Stimulated activated CD4-positive, alpha-beta T cell treated with anti-CD3 and anti-CD28 coated beads, Interleukin-1b, Interleukin-23, amount 100 ng/mL, for 4 hours (primary cell): ENCODE data around the gene CTIF.

Experiments
- DNase-seq, 2 donors: peaks; one replicate each; pipeline ENCODE4 v3.0.0-alpha.2; 2020; ENCODE audit warnings: low read depth in 2 of 2

The CTIF gene

DNA sequence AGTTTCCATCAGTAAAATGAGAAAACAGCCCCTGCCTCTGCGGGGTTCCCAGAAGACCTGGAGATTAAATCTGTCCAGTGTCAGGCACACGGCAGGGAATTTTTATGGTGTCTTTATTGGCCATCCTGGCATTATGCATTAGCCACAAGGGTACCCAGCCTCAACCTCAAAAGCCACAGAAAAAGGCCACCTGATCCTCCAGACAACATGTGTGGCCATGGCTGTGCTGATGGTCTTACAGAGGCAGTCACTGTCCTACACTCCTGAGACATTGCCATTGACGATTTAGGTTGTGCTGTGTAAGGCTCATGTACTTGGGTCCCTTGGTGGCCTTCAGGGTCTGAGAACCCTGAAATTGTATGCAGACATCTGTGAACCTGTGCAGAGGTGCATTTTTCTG is 296.3 kb downstream of the CTIF start:
- DNase-seq: no peak

DNA sequence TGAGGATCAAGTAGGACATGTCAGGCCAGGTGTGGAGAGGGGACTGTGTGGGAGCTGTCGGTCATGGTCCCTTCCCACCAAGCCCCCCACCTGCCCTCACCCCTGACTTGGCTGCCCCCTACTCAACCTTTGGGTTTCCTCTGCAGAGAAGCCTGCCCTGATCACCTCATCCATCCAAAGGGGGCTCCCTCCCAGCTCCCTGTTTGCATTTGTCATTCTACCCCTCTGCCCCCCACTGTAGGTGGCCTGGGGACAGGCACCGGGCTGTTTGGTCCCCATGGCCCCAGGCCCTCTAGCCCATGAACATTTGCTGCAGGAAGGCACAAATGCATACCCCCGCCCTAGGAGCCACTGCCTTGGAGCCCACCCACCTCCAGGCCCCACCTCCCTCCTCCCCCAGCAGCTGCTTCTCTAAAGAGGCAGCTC is 296.9 kb downstream of the CTIF start:
- DNase-seq: no peak

DNA sequence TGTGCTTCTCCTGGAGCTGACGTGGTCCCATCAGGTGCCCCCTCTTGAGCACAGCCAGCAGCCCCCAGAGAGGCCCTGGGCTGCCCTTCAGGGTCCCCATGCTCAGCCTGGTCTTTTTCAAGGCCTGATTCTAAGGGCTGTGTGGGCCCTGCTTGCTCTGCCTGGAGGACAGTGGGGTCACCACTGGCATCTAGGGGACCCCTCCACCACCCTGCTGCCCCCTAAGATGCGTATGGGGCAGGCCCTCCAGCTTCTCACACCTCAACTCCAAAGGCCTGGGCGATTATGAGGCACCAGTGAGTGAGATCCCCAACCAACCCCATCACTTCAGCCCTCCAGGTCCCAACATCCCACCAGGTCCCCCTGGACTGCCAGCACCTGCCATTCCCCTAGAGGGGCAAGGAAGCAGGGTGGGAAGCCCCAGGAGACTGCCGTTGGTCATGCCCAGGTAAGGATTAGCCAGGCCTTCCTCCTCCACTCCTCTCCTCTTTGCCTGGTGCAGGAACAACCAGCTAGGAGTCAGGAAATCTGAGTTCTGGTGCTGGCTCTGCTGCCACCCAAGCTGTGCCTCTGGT is 297.5 kb downstream of the CTIF start:
- DNase-seq: no peak

DNA sequence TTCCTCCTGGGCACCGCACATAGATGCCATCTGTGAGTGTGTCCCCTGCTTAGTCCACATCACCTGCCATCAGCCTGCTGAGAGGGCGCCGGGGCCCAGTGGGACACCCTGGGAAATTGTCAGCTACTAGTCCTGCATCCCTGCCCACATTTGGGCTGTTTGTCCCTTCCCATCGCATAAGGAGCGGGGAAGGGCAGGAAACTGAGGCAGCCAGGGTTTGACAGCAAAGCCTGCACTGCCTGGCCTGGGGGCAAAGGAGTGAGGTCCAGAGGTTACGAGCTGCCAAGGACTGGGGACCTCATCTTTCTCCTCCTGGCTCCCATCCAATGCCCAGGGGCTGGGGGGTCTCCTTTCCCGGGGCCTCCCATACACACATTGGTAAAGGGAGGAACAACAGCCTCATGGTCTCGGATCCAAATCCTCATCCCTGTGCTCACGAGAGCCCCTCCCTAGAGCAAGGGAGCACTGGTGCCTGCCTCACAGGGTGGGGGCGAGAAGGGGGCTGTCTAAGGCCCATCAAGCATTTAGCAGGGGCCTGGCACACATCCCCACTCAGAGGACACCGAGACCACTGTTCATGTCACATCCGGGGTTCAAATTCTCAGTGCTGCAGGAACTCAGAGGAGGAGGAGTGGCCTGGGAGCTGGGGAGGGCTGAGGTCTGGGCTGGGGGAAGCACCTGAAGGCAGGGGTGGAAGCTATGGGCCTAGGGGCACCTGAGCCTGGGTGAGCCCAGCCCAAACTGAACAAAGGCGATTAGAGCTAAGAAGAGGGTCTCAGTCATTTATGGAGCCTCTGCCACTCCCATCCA is 298.2 kb downstream of the CTIF start:
- no peak for DNase-seq

DNA sequence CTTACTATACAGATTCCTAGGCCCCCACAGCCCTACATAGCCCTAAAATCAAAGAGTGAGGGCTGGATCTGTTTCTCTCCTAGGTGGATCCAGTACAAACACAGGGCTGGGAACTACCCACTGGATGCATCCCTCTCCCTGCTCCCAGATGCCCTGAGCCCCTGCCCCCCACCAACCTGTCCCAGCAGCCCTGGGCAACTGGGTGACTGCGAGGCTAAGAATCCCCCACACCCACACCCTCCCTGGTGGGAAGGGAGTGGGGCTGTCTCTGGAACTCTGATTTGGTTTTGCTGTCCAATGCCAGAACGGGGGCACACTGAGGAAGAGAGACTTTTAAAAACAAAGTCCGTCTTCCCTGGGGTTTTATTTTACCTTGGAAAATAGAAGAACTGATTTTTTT is 298.8 kb downstream of the CTIF start:
- DNase-seq: no peak

DNA sequence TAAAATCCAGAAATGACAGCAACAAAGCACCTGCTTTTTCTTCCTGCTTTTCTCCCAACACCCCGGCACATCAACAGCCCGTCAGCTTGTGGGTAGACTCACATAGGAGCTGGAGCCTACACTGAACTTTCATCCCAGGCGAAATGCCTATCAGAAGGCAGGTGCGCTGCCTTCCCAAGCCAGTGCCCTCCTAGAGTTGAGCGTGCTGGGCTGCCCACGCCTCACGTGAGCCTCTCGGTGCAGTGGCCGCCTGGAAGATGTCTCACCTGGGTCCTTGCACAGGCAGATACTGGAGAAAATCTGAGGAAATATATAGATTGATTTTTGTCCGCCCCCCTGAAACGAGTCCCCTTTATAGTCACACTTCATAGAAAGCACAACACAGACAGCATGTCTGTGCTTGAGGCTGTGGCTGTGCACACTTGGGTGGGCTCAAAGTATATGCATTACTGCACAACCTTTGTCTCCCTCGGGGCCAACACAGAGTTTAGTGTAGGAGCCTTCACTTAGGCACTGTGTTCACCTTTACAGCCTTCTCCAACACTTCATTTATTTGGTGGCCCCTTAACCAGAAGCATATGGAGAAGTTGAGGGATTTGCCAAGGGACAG is 299.4 kb downstream of the CTIF start:
- no peak for DNase-seq

DNA sequence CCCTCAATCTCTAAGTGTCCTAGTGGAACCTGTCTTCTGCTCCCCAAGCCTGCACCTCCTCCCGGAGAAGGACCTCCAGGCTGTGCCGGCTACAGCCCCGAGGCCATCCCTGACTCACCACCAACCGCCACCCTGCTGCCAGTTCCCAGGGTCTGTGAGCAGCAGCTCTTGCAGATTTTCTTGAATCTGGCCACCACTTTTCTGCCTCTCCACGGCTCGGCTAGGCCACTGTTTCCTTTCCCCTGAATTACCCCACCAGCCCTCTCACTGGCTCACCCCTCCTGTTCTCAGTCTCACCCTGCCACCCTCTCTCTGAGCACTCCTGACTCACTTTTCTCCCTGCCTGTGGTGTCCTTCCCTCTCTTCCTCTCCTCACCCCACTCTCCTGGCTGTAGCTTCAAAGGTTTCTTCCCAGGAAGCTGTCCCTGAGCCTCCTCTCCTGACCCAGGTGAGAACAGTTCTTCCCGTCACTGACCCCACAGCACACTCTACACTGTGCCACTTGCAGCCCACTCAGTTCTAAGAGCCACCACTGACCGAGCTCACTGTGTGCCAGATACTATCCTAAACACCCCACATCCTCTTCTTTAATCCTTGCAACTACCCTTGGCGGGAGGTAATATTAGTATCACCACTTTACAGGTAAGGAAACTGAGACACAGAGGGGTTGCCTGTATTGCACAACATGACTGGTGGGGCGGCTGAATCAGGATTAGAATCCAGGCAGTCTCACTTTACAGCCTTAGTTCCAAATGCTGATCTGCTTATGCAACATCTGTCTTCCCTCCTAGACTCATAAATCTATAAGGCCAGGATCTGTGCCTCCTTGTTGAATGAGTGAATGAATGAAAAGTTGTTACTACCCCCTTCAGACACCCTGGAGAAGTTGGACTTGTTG is 300.3 kb downstream of the CTIF start:
- DNase-seq: no peak

DNA sequence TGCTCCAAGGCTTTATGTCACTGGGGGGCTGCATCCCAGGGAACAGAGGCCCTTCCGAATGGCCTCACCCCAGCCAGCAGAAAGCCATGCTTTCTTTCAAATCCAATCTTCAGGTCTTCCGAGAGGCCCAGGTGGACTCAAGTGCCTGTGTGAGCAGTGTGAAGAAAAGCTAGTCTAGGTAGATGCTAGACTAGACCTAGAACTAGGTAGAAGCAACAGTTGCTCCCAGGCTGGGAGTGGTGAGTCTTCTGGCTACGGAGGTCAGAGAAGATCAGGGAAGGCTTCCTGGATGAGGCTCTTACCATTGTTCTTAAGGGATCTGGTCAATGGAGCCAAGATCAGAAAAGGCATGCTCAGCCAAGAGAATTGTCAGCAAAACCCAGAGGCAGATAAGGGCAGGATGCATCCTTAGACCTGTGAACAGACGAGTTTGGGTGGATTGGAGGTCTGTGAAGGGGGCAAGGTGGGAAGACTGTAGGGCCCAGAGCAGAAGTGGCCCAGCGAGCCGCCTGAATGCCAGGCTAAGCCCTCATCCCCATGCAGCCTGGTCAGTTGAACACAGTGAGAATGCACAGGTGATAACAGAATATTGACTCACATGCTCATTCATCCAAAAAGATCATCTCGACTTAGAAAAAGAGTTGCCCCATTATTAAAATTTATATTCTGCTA is 301.1 kb downstream of the CTIF start:
- no peak for DNase-seq

DNA sequence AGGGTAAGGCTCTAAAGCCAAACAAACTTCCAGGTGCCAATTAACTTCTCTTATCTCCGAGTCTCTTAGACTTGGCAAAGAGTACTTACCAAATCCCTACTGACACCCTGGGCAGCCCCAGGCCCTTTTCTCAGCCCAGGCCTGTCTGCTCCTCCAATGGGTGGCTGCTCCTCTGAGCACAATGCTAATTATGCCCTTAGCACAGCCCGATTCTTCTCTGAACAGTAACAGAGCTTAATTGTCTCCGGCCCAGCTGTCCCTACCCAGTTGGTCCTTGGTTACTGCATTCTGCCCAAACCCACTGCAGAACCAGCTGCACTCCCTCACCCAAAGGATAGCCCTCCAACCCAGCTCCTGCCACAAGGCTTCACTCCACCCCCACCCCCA is 301.7 kb downstream of the CTIF start:
- DNase-seq: no peak

DNA sequence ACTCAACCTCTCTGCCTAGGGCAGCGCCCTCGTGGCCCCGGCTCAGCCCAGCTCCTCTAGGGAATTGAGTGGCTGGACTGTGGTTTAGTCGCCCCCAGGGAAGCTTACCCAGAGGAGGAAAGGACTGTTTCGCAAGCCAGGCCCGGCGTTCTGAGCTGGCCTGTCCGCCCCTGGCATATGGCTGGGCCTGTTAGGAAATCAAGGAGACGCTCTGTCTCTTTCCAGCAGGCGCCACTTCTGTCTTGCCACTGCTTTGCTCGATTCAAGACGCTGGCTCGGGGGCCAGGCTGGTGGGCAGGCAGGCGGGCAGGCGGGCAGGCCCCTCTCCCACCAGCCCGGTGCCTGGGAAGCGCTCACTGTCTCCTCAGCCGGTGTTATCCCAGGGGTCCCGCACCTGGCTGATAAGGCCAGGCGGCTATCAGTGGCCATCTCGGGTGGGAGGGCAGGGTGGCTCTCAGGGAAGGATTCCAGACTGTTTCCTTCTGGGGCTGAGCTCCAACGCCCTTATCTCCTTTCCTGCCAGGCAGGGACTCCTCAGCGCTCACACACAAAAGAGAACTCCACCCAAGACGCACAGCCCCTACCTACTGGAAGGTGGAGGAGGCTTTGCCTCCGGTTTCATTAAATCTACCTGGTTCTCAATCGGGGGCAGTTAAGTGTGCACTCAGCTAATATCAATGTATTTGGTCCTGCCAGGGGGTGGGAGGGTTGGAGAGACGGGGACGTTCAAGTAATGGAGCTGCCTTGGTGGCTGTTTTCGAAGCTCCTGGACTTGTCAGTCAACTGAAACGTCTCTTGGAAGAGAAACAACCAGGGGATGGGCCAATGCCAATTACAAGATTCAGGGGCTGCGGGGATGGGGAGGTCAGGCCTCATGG is 302.8 kb downstream of the CTIF start:
- DNase-seq: no peak

DNA sequence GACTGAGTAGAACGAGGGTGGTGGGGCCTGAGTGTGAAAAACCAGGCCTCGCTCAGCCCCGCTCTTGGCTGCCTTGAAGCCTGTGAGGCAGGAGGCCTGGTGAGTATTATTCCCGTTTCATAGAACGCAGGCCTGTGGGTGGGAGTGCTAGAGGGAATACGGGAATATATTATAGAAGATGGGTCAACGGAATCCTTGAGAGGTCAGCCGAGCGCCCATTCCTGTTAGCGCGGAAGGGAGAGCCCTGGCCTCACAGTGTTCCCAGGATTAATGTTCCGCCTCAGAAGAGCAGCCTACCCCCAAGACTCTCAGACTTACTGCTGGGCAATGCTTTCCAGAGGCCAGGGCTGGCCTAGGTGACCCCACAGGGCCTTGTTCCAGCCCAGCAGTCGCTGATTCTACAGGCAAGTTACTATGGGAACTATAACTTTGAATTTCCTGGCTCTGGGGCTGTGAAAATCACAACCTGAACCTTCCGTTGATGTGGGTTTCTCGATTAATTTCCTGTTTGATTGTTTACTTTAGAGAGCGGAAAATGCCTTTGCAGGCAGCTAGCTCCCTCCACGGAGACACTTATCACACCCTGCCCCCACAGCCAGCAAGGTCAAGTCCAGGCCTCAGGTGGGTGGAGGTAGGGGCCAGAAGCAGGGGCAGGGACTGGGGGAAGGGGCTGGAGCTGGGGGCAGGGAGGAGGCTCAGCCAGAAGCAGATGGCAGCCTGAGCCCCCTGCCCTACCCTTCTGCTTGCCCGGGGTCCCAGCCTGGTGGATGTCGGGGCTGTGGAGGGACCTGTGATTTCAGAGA is 303.6 kb downstream of the CTIF start:
- no peak for DNase-seq

DNA sequence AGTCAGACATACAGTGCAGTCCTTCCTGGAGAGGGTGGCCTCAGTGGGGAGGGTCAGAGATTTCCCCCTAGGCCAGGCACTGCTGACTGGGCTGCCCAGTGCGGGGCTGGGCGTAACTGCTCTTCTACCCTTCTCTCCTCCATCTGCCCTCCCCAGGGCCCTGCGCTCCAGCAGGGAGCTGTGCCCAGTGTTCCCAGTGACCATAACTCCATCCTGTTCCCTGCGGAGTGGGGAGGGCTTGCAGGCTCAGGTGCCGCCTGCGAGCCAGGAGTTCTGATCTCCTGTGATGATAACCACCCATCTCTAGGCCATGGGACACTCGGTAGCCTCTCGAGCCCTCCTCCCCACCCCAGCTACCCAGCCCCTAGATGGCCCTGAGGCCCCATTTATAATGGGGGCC is 304.3 kb downstream of the CTIF start:
- DNase-seq: no peak

DNA sequence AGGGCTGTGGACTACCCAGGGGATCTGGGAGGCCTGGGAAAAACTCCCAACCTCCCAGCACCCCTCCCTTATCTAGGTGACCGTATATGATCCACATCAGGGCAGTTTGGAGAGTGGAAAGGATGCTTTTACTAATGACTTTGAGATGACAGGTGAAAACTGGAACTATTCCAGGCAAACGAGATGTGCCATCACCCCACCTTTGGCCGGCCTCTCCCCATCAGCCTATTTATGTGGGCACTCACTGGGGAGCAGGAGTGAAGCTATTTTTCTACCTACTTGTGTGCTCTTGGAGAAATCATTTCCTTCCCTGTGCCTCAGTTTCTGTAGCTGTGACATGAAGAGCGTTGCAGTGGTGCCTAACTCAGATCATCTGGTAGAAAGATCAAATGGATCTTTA is 304.8 kb downstream of the CTIF start:
- DNase-seq: no peak

DNA sequence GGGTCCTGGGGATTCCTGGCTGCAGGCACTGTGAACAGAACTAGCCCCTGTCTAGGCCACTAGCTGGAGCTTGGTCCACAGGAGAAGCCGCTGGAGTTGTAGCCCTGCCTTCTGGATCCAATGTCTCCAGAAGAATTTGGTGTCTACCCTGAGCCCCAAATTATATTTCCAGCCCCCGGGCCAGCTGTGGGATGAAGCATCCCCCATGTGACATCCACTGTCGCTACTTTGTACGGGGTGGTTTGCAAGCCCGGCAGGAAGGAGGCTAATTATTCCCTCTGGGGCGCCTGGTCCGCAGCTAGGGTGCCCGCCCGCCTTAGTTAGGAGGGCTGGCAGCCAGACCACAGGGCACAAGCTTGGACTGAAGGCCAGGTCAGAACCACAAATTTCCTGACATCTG is 305.4 kb downstream of the CTIF start:
- no peak for DNase-seq

DNA sequence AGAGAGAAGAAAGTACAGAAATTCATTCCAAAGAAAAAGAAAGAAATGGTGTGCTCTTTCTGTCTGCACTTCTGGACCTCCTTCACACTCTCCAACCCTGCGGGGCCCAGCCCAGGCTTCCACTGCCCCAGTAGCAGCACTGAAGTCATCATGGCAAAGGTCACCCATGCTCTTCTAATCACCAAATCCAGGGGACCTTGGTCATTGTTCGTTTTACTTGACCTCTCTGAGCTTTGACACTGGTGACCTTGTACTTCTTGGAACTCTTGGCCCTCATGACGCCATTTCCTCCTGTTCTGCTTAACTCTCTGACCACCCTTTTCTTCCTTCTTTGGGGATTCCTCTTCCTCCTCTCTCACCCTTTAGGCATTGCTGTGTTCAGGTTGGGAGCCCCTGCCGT is 306.3 kb downstream of the CTIF start:
- DNase-seq: no peak

DNA sequence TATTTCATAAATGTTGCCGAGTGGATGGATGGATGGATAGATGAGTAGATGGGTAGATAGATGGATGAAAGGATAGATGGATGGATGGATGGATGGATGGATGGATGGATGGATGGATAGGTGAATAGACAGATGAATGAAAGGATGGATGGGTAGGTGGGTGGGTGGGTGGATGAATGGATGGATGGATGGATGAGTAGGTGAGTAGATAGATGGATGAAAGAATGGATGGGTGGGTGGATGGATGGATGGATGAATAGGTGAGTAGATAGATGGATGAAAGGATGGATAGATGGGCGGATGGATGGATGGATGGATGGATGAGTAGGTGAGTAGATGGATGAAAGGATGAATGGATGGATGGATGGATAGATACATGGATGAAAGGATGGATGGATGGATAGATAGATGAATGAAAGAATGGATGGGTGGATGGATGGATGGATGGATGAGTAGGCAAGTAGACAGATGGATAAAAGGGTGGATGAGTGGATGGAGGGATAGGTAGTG is 307.6 kb downstream of the CTIF start:
- DNase-seq: no peak

DNA sequence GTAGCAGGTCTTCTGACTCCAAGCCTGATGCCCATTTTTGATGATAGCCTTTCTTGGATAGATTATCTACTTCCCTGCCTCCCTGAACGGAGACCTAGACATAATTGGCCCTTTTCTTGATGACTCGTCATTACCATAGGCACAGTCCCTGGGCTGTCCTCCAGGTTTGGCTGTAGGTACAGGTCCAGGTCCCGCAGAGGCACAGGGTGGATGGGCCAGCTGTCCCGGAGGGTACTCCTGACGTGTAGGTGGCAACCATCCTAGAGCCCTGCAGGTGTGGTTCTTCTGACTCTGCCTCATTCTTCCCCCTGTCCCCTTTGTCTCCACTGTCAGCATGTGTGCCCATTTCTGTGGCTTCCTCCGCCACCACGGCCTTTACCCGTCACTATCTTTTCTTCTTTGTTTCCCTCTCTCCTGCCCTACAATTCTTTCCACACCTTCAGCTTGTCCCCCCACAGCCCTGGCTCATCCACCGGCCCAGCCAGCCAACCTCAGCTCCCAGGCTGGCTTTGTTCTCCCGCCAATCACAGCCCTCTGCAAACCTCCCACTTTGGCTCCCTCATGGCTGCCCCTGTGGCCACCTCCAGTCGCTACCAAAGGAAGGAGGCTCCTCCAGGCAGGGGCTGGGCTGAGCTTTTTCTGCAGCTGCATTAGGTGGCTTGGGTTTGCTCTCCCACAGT is 309.1 kb downstream of the CTIF start:
- no peak for DNase-seq

DNA sequence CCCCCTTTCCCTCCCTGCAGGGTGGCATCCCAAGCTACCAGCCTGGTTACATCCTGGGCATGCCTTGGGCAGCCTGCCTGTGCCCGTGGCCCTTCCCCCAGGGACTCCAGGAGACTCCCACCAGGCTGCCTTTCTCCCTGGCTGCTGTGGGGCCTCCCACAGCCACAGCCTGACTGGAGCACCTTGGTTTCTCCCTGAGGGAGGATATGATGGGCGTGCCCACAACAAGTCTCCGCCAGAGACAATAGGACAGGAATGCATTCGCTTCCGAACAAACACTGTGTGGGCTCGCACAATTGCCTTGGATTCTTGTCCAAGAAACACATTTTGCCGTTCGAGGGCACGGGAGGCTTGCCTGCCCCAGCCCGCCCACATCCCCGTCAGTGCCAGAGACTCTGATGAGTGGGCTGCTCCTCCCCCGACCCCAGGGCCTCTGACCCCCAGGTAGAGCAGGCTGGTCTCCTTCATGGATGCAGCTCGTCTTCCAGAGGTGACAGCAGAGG is 309.9 kb downstream of the CTIF start:
- no peak for DNase-seq
